Endothelial cell of umbilical vein (primary cell): Measurements from ENCODE around the gene ZC3H14. TPM values are rescaled to one million over a fixed set of nuclear protein-coding genes. Genes with fewer than 3 reads are reported as not detected.

ENCODE experiments used
- BruUV-seq: library from RNA; stranded (reverse); fragments of 400-500 nt; replicated peaks from 2 replicates; lab custom pipeline; 2021; lab: Mats Ljungman, UMichigan
- CTCF ChIA-PET: fragments of 300-600, 350-600 bp; sonication (Branson Sonifier 250); formaldehyde crosslinking; loops from one replicate; lab custom pipeline; 2021; ENCODE audit warnings: antibody characterized with exemption, inconsistent platforms; lab: Charles Lee
- POLR2A ChIA-PET: fragments of 300-600, 350-600 bp; sonication (Branson Sonifier 250); formaldehyde crosslinking; loops from one replicate; lab custom pipeline; 2021; ENCODE audit warnings: antibody characterized with exemption, inconsistent platforms; lab: Charles Lee
- DNase-seq: peaks from one replicate; pipeline ENCODE4 v3.0.0-alpha.2; 2011; ENCODE audit warnings: low read depth, low spot score
- FAIRE-seq: peaks from 2 replicates; lab custom pipeline; 2011; peaks lifted over from hg19 to GRCh38; lab: Jason Lieb, UNC
- H2AFZ ChIP-seq: 2 replicates; pipeline ENCODE4 v1.6.0; 2012; ENCODE audit warnings: low read depth, low read length, control low read depth, inconsistent platforms
- H3K27ac ChIP-seq: 2 replicates; pipeline ENCODE4 v1.5.1; 2011; ENCODE audit warnings: low read depth, mild to moderate bottlenecking, control low read depth, low read length, moderate library complexity; ENCODE audit not compliant: insufficient read depth
- H3K27me3 ChIP-seq, 2 experiments: 2 replicates each; pipeline versions ENCODE4 v1.6.0 to v1.6.1; 2011; ENCODE audit warnings: low read length in 2 of 2, mixed read lengths in 1 of 2; ENCODE audit not compliant: control insufficient read depth in 2 of 2, insufficient read depth in 2 of 2
- H3K36me3 ChIP-seq, 2 experiments: 2 replicates in 1 of 2; 3 replicates in 1 of 2; pipeline ENCODE4 v1.5.1; 2011; ENCODE audit warnings: low read length in 2 of 2, mild to moderate bottlenecking in 1 of 2, moderate library complexity in 1 of 2; ENCODE audit not compliant: control insufficient read depth in 2 of 2, insufficient read depth in 2 of 2; ENCODE audit errors: extremely low read depth in 1 of 2
- H3K4me1 ChIP-seq: 3 replicates; pipeline ENCODE4 v1.5.1; 2011; ENCODE audit warnings: mild to moderate bottlenecking, low read length; ENCODE audit not compliant: control insufficient read depth, insufficient read depth; ENCODE audit errors: extremely low read depth
- H3K4me2 ChIP-seq: 2 replicates; pipeline ENCODE4 v1.6.1; 2011; ENCODE audit warnings: low read length, control low read depth, mixed read lengths; ENCODE audit not compliant: insufficient read depth
- H3K4me3 ChIP-seq, 3 experiments: fragments of 200-600 bp in 1 of 3; sonication (generic), shearing (Covaris generic) in 1 of 3; replicated peaks in 1 of 3; 2 replicates each; pipeline ENCODE4 v1.5.1; 2011 to 2016; ENCODE audit warnings: control low read depth in 3 of 3, low read length in 3 of 3, mild to moderate bottlenecking in 2 of 3, inconsistent platforms in 1 of 3, low read depth in 1 of 3, moderate library complexity in 1 of 3; ENCODE audit not compliant: insufficient read depth in 1 of 3
- H3K79me2 ChIP-seq: 2 replicates; pipeline ENCODE4 v1.6.0; 2012; ENCODE audit warnings: low read length, inconsistent platforms; ENCODE audit not compliant: control insufficient read depth, insufficient read depth
- H3K9ac ChIP-seq: replicated peaks from 2 replicates; pipeline ENCODE3; 2011; ENCODE audit warnings: low read length, control low read depth; ENCODE audit not compliant: insufficient read depth; ENCODE audit errors: extremely low read depth
- H3K9me1 ChIP-seq: replicated peaks from 3 replicates; pipeline ENCODE4 v1.6.0; 2011; ENCODE audit warnings: mild to moderate bottlenecking, low read length; ENCODE audit not compliant: control insufficient read depth, insufficient read depth; ENCODE audit errors: extremely low read depth
- H3K9me3 ChIP-seq: replicated peaks from 2 replicates; pipeline ENCODE4 v1.5.1; 2012; ENCODE audit warnings: low read length, inconsistent platforms; ENCODE audit not compliant: control insufficient read depth, insufficient read depth
- H4K20me1 ChIP-seq: replicated peaks from 2 replicates; pipeline ENCODE3; 2011; ENCODE audit warnings: mild to moderate bottlenecking, low read length; ENCODE audit not compliant: control insufficient read depth, insufficient read depth; ENCODE audit errors: extremely low read depth
- EZH2 ChIP-seq: IDR thresholded peaks from 2 replicates; pipeline ENCODE4 v1.6.1; 2012; ENCODE audit warnings: borderline replicate concordance, low read depth, mild to moderate bottlenecking, moderate library complexity, low read length, inconsistent platforms; ENCODE audit not compliant: severe bottlenecking
- FOS ChIP-seq: IDR thresholded peaks from 2 replicates; pipeline ENCODE4 v1.6.1; 2011; ENCODE audit warnings: mild to moderate bottlenecking, low read length, moderate library complexity, borderline replicate concordance; ENCODE audit not compliant: insufficient read depth
- GATA2 ChIP-seq: IDR thresholded peaks from 2 replicates; pipeline ENCODE4 v1.7.0; 2011; ENCODE audit warnings: low read depth, mild to moderate bottlenecking, moderate library complexity, mixed read lengths, low read length; ENCODE audit not compliant: insufficient read length, insufficient read depth
- JUN ChIP-seq: IDR thresholded peaks from 2 replicates; pipeline ENCODE4 v1.6.1; 2011; ENCODE audit warnings: borderline replicate concordance, low read depth; ENCODE audit not compliant: insufficient read length, insufficient read depth
- MAX ChIP-seq: IDR thresholded peaks from 2 replicates; pipeline ENCODE4 v1.6.1; 2011; ENCODE audit not compliant: insufficient read depth, insufficient read length
- MYC ChIP-seq: IDR thresholded peaks from one replicate; pipeline ENCODE4 v1.6.1; 2011; ENCODE audit warnings: mild to moderate bottlenecking, low read depth, low read length
- POLR2A ChIP-seq: IDR thresholded peaks from 2 replicates; pipeline ENCODE4 v1.6.1; 2012; ENCODE audit warnings: low read depth, mild to moderate bottlenecking, control low read depth, low read length
- POLR2AphosphoS5 ChIP-seq: IDR thresholded peaks from 2 replicates; pipeline ENCODE4 v1.6.1; 2012; ENCODE audit warnings: low read depth, mild to moderate bottlenecking, control low read depth, low read length, moderate library complexity; ENCODE audit not compliant: insufficient read depth
- dilution Hi-C: fragments of 300-500 bp; cut with MboI; formaldehyde crosslinking; loops from one replicate; pipeline ENCODE4 v1.15.0; 2019; ENCODE audit warnings: low sequenced_read_pairs; ENCODE audit not compliant: extremely low pct_ligation_motif_present
- intact Hi-C: fragments of 100-400 bp; cut with micrococcal nuclease; formaldehyde crosslinking; loops from one replicate; pipeline ENCODE4 v1.10.0; 2022
- polyA plus RNA-seq, 4 experiments: library from polyadenylated mRNA; depleted of rRNA in 3 of 4; stranded (reverse) in 3 of 4; unstranded in 1 of 4; fragments of >200 nt; gene quantifications; 2 replicates each; pipeline versions ENCODE4 v1.2.1 to v1.2.3, GENCODE V29; 2011 to 2012; ENCODE audit warnings: missing spikeins in 1 of 4
- total RNA-seq: library from RNA; stranded (reverse); gene quantifications from 2 replicates; pipeline ENCODE4 v1.2.3, GENCODE V29; 2021
- TF ChIP-seq, protein P1 (sequence below), 2 donors: IDR thresholded peaks; 1 replicate in 1 of 2; 2 replicates in 1 of 2; pipeline ENCODE4 v1.5.1; 2011; ENCODE audit warnings: low read length in 2 of 2, mild to moderate bottlenecking in 2 of 2, moderate library complexity in 2 of 2, control low read depth in 1 of 2, inconsistent platforms in 1 of 2, low read depth in 1 of 2; ENCODE audit not compliant: insufficient read depth in 1 of 2; ENCODE audit errors: extremely low read depth in 1 of 2

ZC3H14 gene
- total and polyA plus RNA-seq, 2 donors (not counting 3 experiments of a cell fraction or from before 2014, with no cell fraction given): 61.2 to 61.8 TPM

DNA sequence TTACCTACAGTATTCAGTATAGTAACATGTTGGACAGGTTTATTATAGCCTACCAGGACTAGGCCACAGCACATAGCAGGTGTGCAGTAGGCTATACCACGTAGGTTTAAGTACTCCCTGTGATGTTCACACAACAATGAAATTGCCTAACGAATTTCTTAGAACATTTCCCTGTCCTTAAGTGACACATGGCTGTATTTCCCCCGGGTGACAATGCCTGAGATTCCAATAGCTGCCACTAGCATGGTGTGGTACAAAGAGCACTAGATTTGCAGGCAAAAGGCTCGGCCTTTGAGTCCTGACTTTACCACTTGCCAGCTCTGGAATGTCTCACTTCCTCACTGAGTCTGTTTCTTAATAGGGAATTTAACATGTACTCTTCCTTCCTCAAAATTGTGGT is 27.7 kb upstream of the ZC3H14 start:
- Histone ChIP-seq H3K27me3 (no peaks in the 10 kb centered on the region), H3K9me3 (no peaks in the 10 kb centered on the region), H3K9me1 (no peaks in the 10 kb centered on the region), H3K4me1 (peaks cover 2% of the 10 kb centered on the region), H3K36me3 (peaks cover 5 to 6% of the 10 kb centered on the region in 2 experiments), H3K4me3 (no peak overlapping the region), H3K27ac (no peak overlapping the region), H4K20me1 (peaks cover 2% of the 10 kb centered on the region), H3K9ac (no peak overlapping the region), H3K79me2 (peaks cover 20% of the 10 kb centered on the region), H2AFZ (no peak overlapping the region), H3K4me2 (no peak overlapping the region)
- ChIA-PET CTCF (interaction anchor here (1.3 kb wide), 1 partner anchor 20 kb away, joined by 3 read pairs; no protein-coding TSS in a partner anchor), POLR2A (no interaction called here)
- TF ChIP-seq JUN: no peak
- TF ChIP-seq POLR2A: no peak
- TF ChIP-seq POLR2AphosphoS5: no peak
- no peak for TF ChIP-seq GATA2
- TF ChIP-seq, protein P1, sequence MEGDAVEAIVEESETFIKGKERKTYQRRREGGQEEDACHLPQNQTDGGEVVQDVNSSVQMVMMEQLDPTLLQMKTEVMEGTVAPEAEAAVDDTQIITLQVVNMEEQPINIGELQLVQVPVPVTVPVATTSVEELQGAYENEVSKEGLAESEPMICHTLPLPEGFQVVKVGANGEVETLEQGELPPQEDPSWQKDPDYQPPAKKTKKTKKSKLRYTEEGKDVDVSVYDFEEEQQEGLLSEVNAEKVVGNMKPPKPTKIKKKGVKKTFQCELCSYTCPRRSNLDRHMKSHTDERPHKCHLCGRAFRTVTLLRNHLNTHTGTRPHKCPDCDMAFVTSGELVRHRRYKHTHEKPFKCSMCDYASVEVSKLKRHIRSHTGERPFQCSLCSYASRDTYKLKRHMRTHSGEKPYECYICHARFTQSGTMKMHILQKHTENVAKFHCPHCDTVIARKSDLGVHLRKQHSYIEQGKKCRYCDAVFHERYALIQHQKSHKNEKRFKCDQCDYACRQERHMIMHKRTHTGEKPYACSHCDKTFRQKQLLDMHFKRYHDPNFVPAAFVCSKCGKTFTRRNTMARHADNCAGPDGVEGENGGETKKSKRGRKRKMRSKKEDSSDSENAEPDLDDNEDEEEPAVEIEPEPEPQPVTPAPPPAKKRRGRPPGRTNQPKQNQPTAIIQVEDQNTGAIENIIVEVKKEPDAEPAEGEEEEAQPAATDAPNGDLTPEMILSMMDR (IDR thresholded peaks at IDR 0.05; ENCODE audit: extremely low read depth in 1 of 2, insufficient read depth in 1 of 2, low read depth in 1 of 2, low read length in 2 of 2): peak in 1 of 2 donors; percentile 10
- DNase-seq (peak; percentile 13), FAIRE-seq (peak; percentile 28)
- intact Hi-C loops (no loop called here), dilution Hi-C loops (no loop called here)
- BruUV-seq: no TSS peak

DNA sequence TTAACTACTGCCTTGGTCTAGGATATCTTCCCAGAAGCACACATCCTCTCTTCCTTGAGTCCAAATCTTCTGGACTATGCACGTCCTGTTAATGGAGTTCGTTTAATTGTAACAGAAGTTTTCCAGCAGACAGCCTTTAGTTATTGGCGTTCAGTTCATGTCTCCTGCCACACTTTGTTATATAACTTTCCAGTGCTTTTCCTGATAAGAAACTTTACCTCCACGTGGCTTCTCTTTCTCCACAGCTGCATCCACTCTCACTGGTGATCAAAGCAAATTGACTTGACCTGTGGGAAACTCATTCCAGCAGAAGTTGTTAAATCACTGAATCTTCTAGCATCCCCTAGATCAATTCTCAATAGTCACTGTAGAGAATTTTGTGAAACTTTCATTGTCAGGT is 27.0 kb upstream of the ZC3H14 start:
- peaks cover 5 to 6% of the 10 kb centered on the region in 2 experiments for H3K36me3 ChIP-seq
- no TSS peak for BruUV-seq
- intact Hi-C loops: no loop called here
- dilution Hi-C loops: no loop called here
- peaks cover 22% of the 10 kb centered on the region for H3K79me2 ChIP-seq
- ChIA-PET CTCF (interaction anchor here (1.3 kb wide), 1 partner anchor 20 kb away, joined by 3 read pairs; no protein-coding TSS in a partner anchor), POLR2A (no interaction called here)
- no peaks in the 10 kb centered on the region for H3K9me3 ChIP-seq
- no peak overlapping the region for H3K27ac ChIP-seq
- no peaks in the 10 kb centered on the region for H3K27me3 ChIP-seq
- TF ChIP-seq JUN (no peak), GATA2 (no peak), FOS (no peak), MAX (no peak), POLR2AphosphoS5 (no peak), MYC (no peak), EZH2 (no peak), POLR2A (no peak)
- TF ChIP-seq, protein P1 (IDR thresholded peaks at IDR 0.05; ENCODE audit: extremely low read depth in 1 of 2, insufficient read depth in 1 of 2, low read depth in 1 of 2, low read length in 2 of 2): no peak
- DNase-seq: no peak
- no peak overlapping the region for H3K4me3 ChIP-seq
- H3K4me2 ChIP-seq: no peak overlapping the region
- no peak overlapping the region for H3K9ac ChIP-seq
- H3K4me1 ChIP-seq: peaks cover 2% of the 10 kb centered on the region
- H4K20me1 ChIP-seq: peaks cover 2% of the 10 kb centered on the region
- no peak for FAIRE-seq
- H3K9me1 ChIP-seq: no peaks in the 10 kb centered on the region
- no peak overlapping the region for H2AFZ ChIP-seq
